Measurements from ENCODE around the gene MGAT1.
A peak's percentile ranks its signal among the peaks of the same experiment; 100 is the strongest.

MGAT1 gene

GRCh38 chr5:180844432-180844831 lies 41.8 kb upstream of the MGAT1 start:
- peaks cover 19% of the 10 kb centered on the region; the same call in 1 of the 2 replicates for H3K9me3 ChIP-seq (ENCODE audit: insufficient read depth, low read length)
- TF ChIP-seq SUZ12 (IDR thresholded peaks at IDR 0.05; ENCODE audit: extremely low read depth, insufficient read depth, insufficient read length) (no peak), ZNF274 (IDR thresholded peaks at IDR 0.05; ENCODE audit: low read depth, low read length) (no peak), YY1 (IDR thresholded peaks at IDR 0.05; ENCODE audit: insufficient read depth, insufficient read length) (no peak)
- no peaks in the 10 kb centered on the region for H3K4me1 ChIP-seq (ENCODE audit: insufficient read depth, insufficient read length)
- H3K27me3 ChIP-seq (ENCODE audit: insufficient read depth, insufficient read length) = no peaks in the 10 kb centered on the region
- no peak overlapping the region for H3K9ac ChIP-seq (ENCODE audit: insufficient read length, low read depth)
- H3K4me3 ChIP-seq (ENCODE audit: insufficient read length, low read depth) = no peak overlapping the region
- no peak for DNase-seq (ENCODE audit: low read depth, low spot score)
- H3K36me3 ChIP-seq (ENCODE audit: insufficient read depth, insufficient read length, low read length) = peaks cover 26% of the 10 kb centered on the region

DNA sequence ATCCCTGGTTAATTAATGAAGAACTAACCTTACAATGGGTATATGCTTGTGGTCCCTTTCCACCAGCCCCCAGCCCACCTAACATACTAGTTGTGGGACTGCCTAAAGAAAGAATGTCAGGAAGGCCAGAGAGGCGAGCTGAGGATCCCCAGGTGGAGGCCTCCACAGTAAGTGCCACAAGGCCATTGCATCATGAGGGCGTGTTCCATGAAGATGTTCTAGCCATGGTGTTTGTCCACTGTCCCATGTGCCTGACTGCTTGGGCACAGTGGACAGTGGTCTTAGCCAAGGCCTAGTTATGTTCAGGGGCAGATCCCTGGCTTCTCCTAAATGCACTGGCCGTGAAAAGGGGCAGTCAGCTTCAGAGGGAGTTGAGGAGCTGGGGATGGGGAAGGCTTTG lies 37.3 kb upstream of the MGAT1 start:
- no peak for TF ChIP-seq SUZ12 (IDR thresholded peaks at IDR 0.05; ENCODE audit: extremely low read depth, insufficient read depth, insufficient read length)
- TF ChIP-seq ZNF274 (IDR thresholded peaks at IDR 0.05; ENCODE audit: low read depth, low read length) = no peak
- TF ChIP-seq YY1 (IDR thresholded peaks at IDR 0.05; ENCODE audit: insufficient read depth, insufficient read length) = no peak
- Histone ChIP-seq H3K4me3 (ENCODE audit: insufficient read length, low read depth) (no peak overlapping the region), H3K9ac (ENCODE audit: insufficient read length, low read depth) (no peak overlapping the region), H3K36me3 (ENCODE audit: insufficient read depth, insufficient read length, low read length) (peaks cover 8% of the 10 kb centered on the region), H3K27me3 (ENCODE audit: insufficient read depth, insufficient read length) (no peaks in the 10 kb centered on the region), H3K9me3 (ENCODE audit: insufficient read depth, low read length) (0 out of 2 replicates have a peak, but pooled peaks cover 5% of the 10 kb centered on the region), H3K4me1 (ENCODE audit: insufficient read depth, insufficient read length) (no peaks in the 10 kb centered on the region)
- no peak for DNase-seq (ENCODE audit: low read depth, low spot score)

GRCh38 chr5:180839227-180839626 lies 36.6 kb upstream of the MGAT1 start:
- Histone ChIP-seq H3K36me3 (ENCODE audit: insufficient read depth, insufficient read length, low read length) (peaks cover 15% of the 10 kb centered on the region), H3K4me3 (ENCODE audit: insufficient read length, low read depth) (no peak overlapping the region), H3K4me1 (ENCODE audit: insufficient read depth, insufficient read length) (no peaks in the 10 kb centered on the region), H3K27me3 (ENCODE audit: insufficient read depth, insufficient read length) (no peaks in the 10 kb centered on the region), H3K9ac (ENCODE audit: insufficient read length, low read depth) (no peak overlapping the region), H3K9me3 (ENCODE audit: insufficient read depth, low read length) (0 out of 2 replicates have a peak, but pooled peaks cover 5% of the 10 kb centered on the region)
- TF ChIP-seq YY1 (IDR thresholded peaks at IDR 0.05; ENCODE audit: insufficient read depth, insufficient read length) (no peak), SUZ12 (IDR thresholded peaks at IDR 0.05; ENCODE audit: extremely low read depth, insufficient read depth, insufficient read length) (no peak), ZNF274 (IDR thresholded peaks at IDR 0.05; ENCODE audit: low read depth, low read length) (no peak)
- no peak for DNase-seq (ENCODE audit: low read depth, low spot score)

- no peak for TF ChIP-seq YY1 (IDR thresholded peaks at IDR 0.05; ENCODE audit: insufficient read depth, insufficient read length)
- TF ChIP-seq SUZ12 (IDR thresholded peaks at IDR 0.05; ENCODE audit: extremely low read depth, insufficient read depth, insufficient read length) = no peak
- TF ChIP-seq ZNF274 (IDR thresholded peaks at IDR 0.05; ENCODE audit: low read depth, low read length) = no peak
- no peak overlapping the region for H3K4me3 ChIP-seq (ENCODE audit: insufficient read length, low read depth)
- DNase-seq (ENCODE audit: low read depth, low spot score) = no peak
- H3K9me3 ChIP-seq (ENCODE audit: insufficient read depth, low read length) = 0 out of 2 replicates have a peak, but pooled peaks cover 5% of the 10 kb centered on the region
- H3K9ac ChIP-seq (ENCODE audit: insufficient read length, low read depth) = no peak overlapping the region
- no peaks in the 10 kb centered on the region for H3K27me3 ChIP-seq (ENCODE audit: insufficient read depth, insufficient read length)
- no peaks in the 10 kb centered on the region for H3K4me1 ChIP-seq (ENCODE audit: insufficient read depth, insufficient read length)
- H3K36me3 ChIP-seq (ENCODE audit: insufficient read depth, insufficient read length, low read length) = peaks cover 15% of the 10 kb centered on the region
Observed at GRCh38 chr5:180837478-180837877, 34.9 kb upstream of the MGAT1 start.

- no peak overlapping the region for H3K4me3 ChIP-seq (ENCODE audit: insufficient read length, low read depth)
- DNase-seq (ENCODE audit: low read depth, low spot score) = no peak
- H3K4me1 ChIP-seq (ENCODE audit: insufficient read depth, insufficient read length) = peaks cover 2% of the 10 kb centered on the region
- H3K36me3 ChIP-seq (ENCODE audit: insufficient read depth, insufficient read length, low read length) = peaks cover 21% of the 10 kb centered on the region
- TF ChIP-seq ZNF274 (IDR thresholded peaks at IDR 0.05; ENCODE audit: low read depth, low read length) (no peak), SUZ12 (IDR thresholded peaks at IDR 0.05; ENCODE audit: extremely low read depth, insufficient read depth, insufficient read length) (no peak), YY1 (IDR thresholded peaks at IDR 0.05; ENCODE audit: insufficient read depth, insufficient read length) (no peak)
- H3K9ac ChIP-seq (ENCODE audit: insufficient read length, low read depth) = no peak overlapping the region
- H3K9me3 ChIP-seq (ENCODE audit: insufficient read depth, low read length) = peaks cover 15% of the 10 kb centered on the region
- H3K27me3 ChIP-seq (ENCODE audit: insufficient read depth, insufficient read length) = peaks cover 2% of the 10 kb centered on the region
Observed at GRCh38 chr5:180832638-180833068, 30.0 kb upstream of the MGAT1 start.

- Histone ChIP-seq H3K4me3 (ENCODE audit: insufficient read length, low read depth) (peak overlapping the region; percentile 65), H3K4me1 (ENCODE audit: insufficient read depth, insufficient read length) (peaks cover 2% of the 10 kb centered on the region), H3K9ac (ENCODE audit: insufficient read length, low read depth) (peak overlapping the region; percentile 79), H3K9me3 (ENCODE audit: insufficient read depth, low read length) (peaks cover 15% of the 10 kb centered on the region), H3K36me3 (ENCODE audit: insufficient read depth, insufficient read length, low read length) (peaks cover 21% of the 10 kb centered on the region), H3K27me3 (ENCODE audit: insufficient read depth, insufficient read length) (peaks cover 2% of the 10 kb centered on the region)
- no peak for DNase-seq (ENCODE audit: low read depth, low spot score)
- TF ChIP-seq YY1 (IDR thresholded peaks at IDR 0.05; ENCODE audit: insufficient read depth, insufficient read length) = no peak
- TF ChIP-seq ZNF274 (IDR thresholded peaks at IDR 0.05; ENCODE audit: low read depth, low read length) = no peak
Observed at GRCh38 chr5:180831139-180832093, 28.8 kb upstream of the MGAT1 start.

Measured in NT2/D1 (cell line).